GM21526 (cell line): ENCODE measurements around the gene FN3K.
"Not testable (repeated sequence)": the region's sequence is repeated elsewhere in the genome, so short reads cannot be mapped to it uniquely, and the experiment has no call there.

Experiments
- ATAC-seq: cut with Tn5 transposase; IDR thresholded peaks from one replicate; pipeline ENCODE4 v1.9.1; 2021; ENCODE audit warnings: moderate library complexity; ENCODE audit not compliant: unreplicated experiment, low FRiP score

FN3K gene

GRCh38 chr17:82767041-82767754 is 31.8 kb downstream of the FN3K start:
- ATAC-seq: no peak

GRCh38 chr17:82769041-82769440 is 33.6 kb downstream of the FN3K start:
- ATAC-seq: no peak

GRCh38 chr17:82772026-82772425 is 36.6 kb downstream of the FN3K start:
- ATAC-seq: no peak

GRCh38 chr17:82774456-82774855 is 39.0 kb downstream of the FN3K start:
- not testable (repeated sequence) for ATAC-seq

GRCh38 chr17:82775001-82775823 is 39.8 kb downstream of the FN3K start:
- no peak for ATAC-seq

- ATAC-seq: no peak
These were observed 41.0 kb downstream of the FN3K start for GRCh38 chr17:82776454-82776853.

GRCh38 chr17:82777778-82778375 is 42.5 kb downstream of the FN3K start:
- not testable (repeated sequence) for ATAC-seq

- no peak for ATAC-seq
These were observed 44.1 kb downstream of the FN3K start for GRCh38 chr17:82779541-82779940.

- ATAC-seq: no peak
These were observed 44.8 kb downstream of the FN3K start for GRCh38 chr17:82780195-82780594.

GRCh38 chr17:82780971-82781893 is 45.8 kb downstream of the FN3K start:
- ATAC-seq: no peak

- no peak for ATAC-seq
These were observed 46.5 kb downstream of the FN3K start for GRCh38 chr17:82781894-82782274.

GRCh38 chr17:82782657-82783207 is 47.3 kb downstream of the FN3K start:
- ATAC-seq: no peak

- no peak for ATAC-seq
These were observed 48.1 kb downstream of the FN3K start for GRCh38 chr17:82783498-82783897.

GRCh38 chr17:82785581-82785980 is 50.2 kb downstream of the FN3K start:
- ATAC-seq: not testable (repeated sequence)

GRCh38 chr17:82786427-82786826 is 51.0 kb downstream of the FN3K start:
- ATAC-seq: no peak

GRCh38 chr17:82787081-82787848 is 51.9 kb downstream of the FN3K start:
- no peak for ATAC-seq

GRCh38 chr17:82788206-82789001 is 53.0 kb downstream of the FN3K start:
- no peak for ATAC-seq

GRCh38 chr17:82789051-82789592 is 53.7 kb downstream of the FN3K start:
- no peak for ATAC-seq
